ENCODE data around the gene FUT2. TPM values are rescaled to one million over a fixed set of nuclear protein-coding genes. Genes with fewer than 3 reads are reported as not detected.

FUT2 gene
- total and polyA plus RNA-seq, 2 of the 13 experiments (the other 11 are each of a cell fraction or from before 2014, with no cell fraction given), result 0.07 TPM; not detected in 1

DNA sequence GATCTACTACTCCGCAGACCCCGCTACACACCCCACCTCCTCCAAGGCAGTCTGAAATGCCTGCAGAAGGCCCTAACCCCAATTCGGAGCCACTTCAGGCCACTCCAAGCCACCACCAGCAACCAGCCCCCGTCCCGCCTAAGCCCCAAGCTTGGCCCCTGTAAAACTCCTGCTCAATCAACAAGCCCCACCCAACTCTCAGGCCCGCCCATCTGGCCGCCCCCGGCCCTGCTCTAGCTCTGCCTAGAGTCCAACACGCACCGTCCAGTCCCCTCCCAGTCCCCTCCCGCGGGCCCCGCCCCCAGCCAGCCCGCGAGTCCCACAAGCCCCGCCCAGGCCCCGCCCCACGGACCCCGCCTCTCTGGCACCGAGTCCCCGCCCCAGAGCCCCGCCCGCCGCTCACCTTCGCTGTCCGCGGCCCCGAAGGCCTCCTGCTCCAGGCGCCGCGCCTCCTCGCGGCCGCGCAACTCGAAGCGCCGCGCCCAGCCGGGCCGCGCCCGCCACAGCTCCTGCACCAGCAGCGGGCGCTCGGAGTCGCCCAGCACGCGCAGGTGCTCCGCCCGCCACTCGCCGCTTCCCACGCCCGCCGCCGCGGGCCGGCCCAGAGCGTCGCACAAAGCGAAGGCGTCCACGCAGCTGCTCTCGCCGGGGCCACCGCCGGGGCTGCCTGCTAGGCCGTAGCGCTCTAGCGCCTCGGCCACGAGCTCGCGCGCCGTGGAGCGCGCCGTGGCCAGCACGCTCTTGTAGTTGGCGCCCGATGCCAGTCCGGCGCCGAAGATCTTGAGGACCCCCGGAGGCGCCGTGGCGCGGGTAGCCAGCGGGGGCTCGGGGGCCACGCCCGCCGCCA, 43.0 kb downstream of the FUT2 start (continued):
- TF ChIP-seq KIAA2018 (CRISPR knock-in tag; IDR thresholded peaks at IDR 0.05; ENCODE audit: borderline replicate concordance), result no peak
- TF ChIP-seq ZBTB49 (CRISPR knock-in tag; IDR thresholded peaks at IDR 0.05; ENCODE audit: borderline replicate concordance), result no peak
- TF ChIP-seq, protein P1, sequence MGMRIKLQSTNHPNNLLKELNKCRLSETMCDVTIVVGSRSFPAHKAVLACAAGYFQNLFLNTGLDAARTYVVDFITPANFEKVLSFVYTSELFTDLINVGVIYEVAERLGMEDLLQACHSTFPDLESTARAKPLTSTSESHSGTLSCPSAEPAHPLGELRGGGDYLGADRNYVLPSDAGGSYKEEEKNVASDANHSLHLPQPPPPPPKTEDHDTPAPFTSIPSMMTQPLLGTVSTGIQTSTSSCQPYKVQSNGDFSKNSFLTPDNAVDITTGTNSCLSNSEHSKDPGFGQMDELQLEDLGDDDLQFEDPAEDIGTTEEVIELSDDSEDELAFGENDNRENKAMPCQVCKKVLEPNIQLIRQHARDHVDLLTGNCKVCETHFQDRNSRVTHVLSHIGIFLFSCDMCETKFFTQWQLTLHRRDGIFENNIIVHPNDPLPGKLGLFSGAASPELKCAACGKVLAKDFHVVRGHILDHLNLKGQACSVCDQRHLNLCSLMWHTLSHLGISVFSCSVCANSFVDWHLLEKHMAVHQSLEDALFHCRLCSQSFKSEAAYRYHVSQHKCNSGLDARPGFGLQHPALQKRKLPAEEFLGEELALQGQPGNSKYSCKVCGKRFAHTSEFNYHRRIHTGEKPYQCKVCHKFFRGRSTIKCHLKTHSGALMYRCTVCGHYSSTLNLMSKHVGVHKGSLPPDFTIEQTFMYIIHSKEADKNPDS (CRISPR knock-in tag; IDR thresholded peaks at IDR 0.05), result no peak
- TF ChIP-seq ZNF780A (CRISPR knock-in tag; IDR thresholded peaks at IDR 0.05), result no peak
- TF ChIP-seq PAX8 (CRISPR knock-in tag; IDR thresholded peaks at IDR 0.05; ENCODE audit: borderline replicate concordance), result peak; percentile 74; the same call in 1 of the 2 replicates
- TF ChIP-seq HOXA5 (CRISPR knock-in tag; IDR thresholded peaks at IDR 0.05), result 0 out of 2 replicates have a peak, but pooled peaks have one; percentile 66
- peak; percentile 81 for TF ChIP-seq ZNF574 (CRISPR knock-in tag; IDR thresholded peaks at IDR 0.05)
- peak; percentile 23; the same call in 1 of the 2 replicates for TF ChIP-seq GFI1 (CRISPR knock-in tag; IDR thresholded peaks at IDR 0.05; ENCODE audit: borderline replicate concordance)
